Measurements from ENCODE around the gene GAK.

GAK gene

GRCh38 chr4:971666-972500, 39.8 kb upstream of the GAK start:
- no peak for TF ChIP-seq CTCF (IDR thresholded peaks at IDR 0.05; ENCODE audit: extremely low read depth, missing control alignments)
- DNase-seq (ENCODE audit: low spot score): no peak

GRCh38 chr4:970854-971520, 38.9 kb upstream of the GAK start:
- no peak for DNase-seq (ENCODE audit: low spot score)

GRCh38 chr4:970046-970745, 38.1 kb upstream of the GAK start:
- no peak for TF ChIP-seq CTCF (IDR thresholded peaks at IDR 0.05; ENCODE audit: extremely low read depth, missing control alignments)
- no peak for DNase-seq (ENCODE audit: low spot score)

More at GRCh38 chr4:970854-971520, 38.9 kb upstream of the GAK start:
- no peak for TF ChIP-seq CTCF (IDR thresholded peaks at IDR 0.05; ENCODE audit: extremely low read depth, missing control alignments)

- DNase-seq (ENCODE audit: low spot score): no peak
- no peak for TF ChIP-seq CTCF (IDR thresholded peaks at IDR 0.05; ENCODE audit: extremely low read depth, missing control alignments)
Measured at GRCh38 chr4:968621-969394, 36.7 kb upstream of the GAK start.

- DNase-seq (ENCODE audit: low spot score): no peak
- TF ChIP-seq CTCF (IDR thresholded peaks at IDR 0.05; ENCODE audit: extremely low read depth, missing control alignments): no peak
Measured at GRCh38 chr4:968221-968620, 36.1 kb upstream of the GAK start.

GRCh38 chr4:967113-968104, 35.3 kb upstream of the GAK start:
- TF ChIP-seq CTCF (IDR thresholded peaks at IDR 0.05; ENCODE audit: extremely low read depth, missing control alignments): no peak
- DNase-seq (ENCODE audit: low spot score): no peak
